HG03045 (cell line): ENCODE measurements around the gene BMPR2.

Source experiments
- ATAC-seq: cut with Tn5 transposase; IDR thresholded peaks from one replicate; pipeline ENCODE4 v1.9.1; 2021; ENCODE audit warnings: mild to moderate bottlenecking, moderate library complexity; ENCODE audit not compliant: unreplicated experiment

The BMPR2 gene

DNA sequence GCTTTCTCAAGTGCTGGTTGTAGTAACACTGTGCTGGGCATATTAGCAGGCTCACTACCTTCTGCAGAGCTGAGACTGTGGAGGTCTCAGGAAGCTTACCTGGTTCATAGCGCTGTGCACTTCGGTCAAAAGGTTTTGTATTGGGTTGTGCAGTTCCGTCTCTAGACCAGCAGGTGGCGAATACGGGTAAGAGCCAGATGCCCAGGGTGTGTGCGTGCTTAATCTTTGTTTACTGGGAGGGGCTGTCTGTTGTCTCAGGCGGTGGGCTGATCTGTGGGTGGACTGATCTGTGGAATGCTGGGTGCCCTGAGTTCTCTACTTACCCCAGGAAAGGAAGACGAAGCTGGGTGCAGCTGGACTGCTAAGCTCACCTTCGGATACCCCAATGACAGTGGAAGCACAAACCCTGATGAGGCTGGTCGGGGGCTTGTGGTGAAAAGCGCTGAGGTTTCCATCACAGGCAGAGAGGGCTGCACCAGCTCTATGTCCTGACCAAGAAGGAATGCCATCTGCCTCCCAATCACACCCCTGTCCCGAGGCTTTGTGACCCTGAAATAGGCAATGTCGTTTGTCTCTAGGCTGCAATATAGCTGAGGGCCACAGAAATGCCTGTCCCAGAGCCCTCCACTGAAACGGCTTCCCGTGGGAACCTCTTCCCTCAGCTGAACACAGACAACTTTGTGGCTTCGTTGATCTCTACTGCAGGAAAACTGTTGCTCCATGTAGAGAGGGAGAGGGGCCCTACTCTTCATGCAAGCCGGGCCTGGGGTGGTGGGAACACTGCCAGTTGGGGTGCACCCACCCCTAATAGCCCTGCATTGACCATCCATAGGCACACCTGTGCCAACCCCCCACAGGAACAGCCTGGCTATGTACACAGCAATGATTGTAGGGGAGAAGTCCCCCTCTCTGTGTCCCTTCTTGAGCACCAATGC lies 212.8 kb downstream of the BMPR2 start:
- ATAC-seq: peak; percentile 75

DNA sequence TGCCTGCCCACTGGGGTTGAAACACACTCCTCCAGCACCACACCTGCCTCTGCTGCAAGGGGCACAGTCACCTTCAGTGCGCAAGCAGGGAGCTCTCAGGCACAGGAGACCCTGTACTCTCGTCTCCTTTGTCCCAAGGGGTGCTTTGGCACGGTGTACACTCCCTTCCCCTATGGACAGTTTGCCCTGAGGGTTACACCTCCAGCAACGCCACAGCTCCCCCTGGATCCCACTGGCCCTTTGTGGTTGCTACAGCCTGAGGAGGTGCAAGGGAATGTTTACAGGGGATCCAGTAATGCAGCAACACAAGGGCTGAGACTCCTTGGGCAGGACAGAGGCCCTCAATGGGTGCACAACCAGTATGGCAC lies 213.4 kb downstream of the BMPR2 start:
- no peak for ATAC-seq

DNA sequence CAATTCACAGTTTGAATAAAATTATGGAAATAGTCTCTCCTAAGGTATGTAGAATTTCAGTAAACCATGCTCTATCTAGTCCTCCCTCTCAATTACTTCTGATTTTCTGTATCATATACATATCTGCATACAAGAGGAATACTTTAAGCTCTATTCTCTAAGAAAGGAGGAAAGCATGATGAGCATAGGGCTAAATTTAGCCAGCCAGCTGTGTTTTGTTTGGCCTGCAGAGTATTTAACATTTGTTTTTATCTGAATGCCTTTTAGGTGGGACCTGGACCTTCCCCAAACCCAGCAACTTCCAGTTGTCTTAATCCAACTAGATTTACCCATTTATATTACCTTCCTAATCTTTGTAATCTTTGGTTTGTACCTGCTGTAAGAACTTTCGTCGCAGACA lies 216.4 kb downstream of the BMPR2 start:
- no peak for ATAC-seq

DNA sequence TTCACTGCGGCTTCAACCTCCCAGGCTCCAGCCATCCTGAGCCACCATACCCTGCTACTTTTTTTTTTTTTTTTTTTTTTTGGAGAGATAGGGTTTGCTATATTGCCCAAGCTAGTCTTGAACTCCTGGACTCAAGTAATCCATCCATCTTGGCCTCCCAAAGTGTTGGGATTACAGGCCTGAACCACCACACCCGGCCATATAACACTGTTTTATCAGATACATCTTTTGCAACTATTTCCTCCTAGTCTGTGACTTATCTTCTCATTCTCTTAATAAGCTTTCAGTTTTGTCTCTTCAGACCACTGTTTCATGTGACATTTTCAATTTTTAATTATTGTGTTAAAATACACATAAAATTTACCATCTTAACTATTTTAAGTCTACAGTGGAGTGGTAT lies 223.0 kb downstream of the BMPR2 start:
- no peak for ATAC-seq

DNA sequence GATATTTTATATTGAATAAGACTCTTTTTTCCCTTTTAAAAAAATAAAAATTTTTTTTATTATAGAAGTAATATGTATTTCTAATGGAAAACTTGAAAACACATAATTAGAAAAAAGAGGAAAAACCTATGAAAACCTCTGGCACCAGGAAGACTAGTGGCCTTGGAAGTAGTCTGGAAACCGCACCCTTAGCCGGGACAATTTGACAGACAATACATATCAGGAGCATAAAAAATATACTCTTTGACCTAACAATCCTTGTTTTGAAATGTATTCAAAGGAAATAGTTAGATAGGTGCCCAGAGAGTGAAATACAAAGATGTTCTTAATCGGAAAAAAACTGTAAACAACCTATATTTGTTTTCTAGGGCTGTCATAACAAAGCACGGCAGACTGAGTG lies 223.8 kb downstream of the BMPR2 start:
- ATAC-seq: no peak

DNA sequence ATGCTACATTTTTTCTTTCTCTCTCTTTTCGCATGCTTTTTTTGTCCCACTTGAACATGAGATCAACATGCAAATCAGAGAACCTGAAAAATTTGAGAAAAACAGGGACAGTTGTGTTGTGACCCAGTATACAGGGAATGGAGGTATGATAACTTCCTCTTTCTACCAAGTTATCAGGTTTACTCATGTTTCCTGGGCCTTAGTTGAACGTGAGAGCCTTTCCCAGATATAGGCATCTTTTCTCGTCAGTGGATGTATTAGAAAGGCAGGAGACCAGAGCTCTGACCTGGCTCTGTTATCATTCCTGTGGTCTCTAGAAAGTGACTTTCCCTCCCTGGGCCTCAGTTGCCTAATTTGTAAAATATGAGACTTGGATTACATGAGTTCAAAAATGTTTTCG lies 228.6 kb downstream of the BMPR2 start:
- no peak for ATAC-seq

DNA sequence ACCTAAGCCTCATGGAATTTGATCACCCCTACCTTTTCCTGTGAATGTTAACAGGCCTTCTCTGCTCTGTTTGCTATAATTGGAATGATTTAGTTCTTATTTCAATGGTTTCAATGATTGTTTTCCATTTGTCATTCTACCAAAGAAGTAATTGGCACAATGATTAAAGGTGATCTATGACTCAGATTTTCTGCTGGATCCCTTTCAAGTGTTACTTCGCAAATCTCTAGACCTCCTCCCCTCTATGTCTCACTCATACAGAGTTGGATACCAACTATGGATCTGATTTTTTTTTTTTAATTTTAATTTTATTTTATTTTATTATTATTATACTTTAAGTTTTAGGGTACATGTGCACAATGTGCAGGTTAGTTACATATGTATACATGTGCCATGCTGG lies 229.0 kb downstream of the BMPR2 start:
- ATAC-seq: no peak

DNA sequence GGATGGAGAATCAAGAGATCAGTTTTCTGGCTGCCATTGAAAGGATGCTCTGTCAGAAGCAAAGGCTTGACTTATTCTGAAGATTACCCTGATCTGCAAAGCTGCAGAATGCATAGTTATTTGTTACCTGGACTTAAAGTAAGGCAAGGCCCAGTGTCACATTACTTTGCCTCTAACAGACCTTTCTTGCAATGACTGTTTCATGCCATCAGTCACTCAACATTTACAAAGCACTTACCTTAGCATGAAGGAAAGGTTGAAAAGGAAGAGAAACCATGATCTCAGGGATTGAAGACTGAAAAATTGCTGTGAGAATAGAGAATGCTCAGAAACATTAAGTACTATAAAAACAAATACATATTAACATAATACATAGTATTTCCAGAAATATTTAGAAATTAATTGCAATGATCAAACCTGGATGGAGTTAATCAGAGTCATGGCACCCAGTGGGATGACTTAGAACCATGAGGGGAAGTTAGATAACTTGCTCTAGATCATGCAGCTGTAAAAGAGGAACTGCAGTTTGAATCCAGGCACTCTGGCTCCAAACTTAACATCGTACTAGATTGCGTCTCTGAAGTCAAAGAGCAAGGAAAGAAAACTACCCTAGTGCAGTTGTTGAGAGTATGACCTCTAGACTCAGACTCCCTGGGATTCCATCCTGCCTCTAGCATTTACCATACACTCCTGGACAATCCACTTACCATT lies 232.2 kb downstream of the BMPR2 start:
- ATAC-seq: no peak

DNA sequence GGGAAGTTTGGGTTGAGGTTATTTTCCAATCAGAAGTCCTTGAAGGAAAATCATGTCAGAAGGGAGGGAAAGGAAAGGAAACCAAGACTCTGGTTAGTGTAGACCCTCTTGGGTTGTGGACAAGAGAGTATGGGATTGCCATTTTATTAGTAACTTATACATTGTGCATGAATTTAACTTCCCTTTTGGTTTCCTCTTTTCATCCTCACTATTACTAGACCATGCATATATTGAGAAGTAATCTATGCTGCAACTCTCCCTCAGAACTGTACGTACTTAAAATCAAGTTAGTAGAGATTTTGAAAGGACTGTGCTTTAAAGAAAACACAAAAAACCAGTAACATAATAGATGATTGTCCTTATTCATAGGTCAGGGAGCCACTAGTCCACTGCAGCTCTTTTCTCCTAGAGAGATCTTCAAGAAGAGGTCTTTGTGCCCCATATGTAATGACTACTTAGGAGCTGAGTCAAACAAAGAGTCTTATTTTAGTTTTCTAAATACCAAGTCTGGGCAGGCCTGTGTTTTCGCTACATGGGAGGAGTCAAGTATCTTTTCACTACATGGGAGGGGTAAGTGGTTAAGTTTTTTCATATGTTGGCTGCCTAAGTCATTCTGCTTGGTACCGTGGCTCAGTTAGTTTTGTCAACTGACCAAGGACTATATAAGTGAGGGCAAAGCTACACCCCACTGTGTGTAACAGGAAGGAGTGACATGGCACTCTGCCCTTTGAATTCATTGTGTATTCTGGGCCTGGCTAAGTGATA lies 233.4 kb downstream of the BMPR2 start:
- peak; percentile 97 for ATAC-seq

DNA sequence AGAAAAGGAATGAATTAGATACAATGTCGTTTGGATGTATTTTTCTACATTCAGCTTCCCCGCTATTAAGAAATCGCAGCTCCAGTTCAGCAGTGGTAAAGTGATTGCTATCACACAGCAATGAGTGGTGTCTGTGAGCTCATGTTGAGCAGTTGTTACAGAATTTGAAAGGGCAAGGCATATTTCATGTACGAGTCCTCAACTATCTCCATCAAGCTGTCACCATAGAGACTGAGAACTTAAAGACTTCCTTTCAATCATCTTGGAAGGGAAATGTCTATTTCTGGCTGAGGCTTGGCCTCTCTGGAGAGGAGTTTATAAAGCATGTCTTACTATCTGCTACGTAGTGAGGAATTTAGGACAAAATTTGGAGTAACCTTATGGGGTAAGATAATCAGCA lies 234.3 kb downstream of the BMPR2 start:
- ATAC-seq: no peak

DNA sequence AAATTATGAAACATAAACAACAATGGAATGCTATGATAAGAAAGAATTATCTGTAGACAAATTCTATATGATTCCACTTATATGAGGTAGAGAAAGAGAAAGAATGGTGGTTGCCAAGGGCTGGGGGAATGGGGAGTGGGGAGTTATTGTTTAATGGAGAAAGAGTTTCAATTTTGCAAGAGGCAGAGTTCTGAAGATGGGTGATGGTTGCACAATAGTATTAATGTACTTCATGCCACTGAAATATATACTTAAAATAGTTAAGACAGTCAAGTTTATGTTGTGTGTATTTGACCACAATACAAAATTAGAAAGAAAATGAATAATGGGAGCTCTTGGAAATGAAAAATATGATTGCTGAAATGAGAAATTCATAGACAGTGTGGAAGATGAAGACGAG lies 236.0 kb downstream of the BMPR2 start:
- ATAC-seq: no peak

DNA sequence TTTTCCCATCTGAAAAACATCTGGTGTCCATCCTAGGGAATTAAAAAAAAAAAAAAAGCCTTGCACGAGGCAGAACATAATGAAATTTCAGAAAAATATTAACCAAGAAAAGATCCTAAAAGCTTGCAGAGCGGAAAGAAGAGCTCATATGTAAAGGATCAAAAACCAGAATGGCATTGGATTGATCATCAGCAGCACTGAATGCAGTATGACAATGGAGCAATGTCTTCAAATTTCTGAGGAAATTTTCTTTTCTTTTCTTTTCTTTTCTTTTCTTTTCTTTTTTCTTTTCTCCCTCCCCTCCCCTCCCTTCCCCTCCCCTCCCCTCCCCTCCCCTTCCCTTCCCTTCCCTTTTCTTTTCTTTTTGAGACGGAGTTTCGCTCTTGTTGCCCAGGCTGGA lies 237.4 kb downstream of the BMPR2 start:
- ATAC-seq: no peak
